HG02885 (cell line): ENCODE results near the gene ZNF764.
A peak's percentile ranks its signal among the peaks of the same experiment; 100 is the strongest.
"Not testable (repeated sequence)": the region's sequence is repeated elsewhere in the genome, so short reads cannot be mapped to it uniquely, and the experiment has no call there.

Experiments used
- ATAC-seq: cut with Tn5 transposase; IDR thresholded peaks from one replicate; pipeline ENCODE4 v1.9.1; 2021; ENCODE audit warnings: mild to moderate bottlenecking; ENCODE audit not compliant: unreplicated experiment, poor library complexity

The ZNF764 gene

GRCh38 chr16:30557957-30558788, at the start of gene ZNF764:
Gene ZNF764 (minus strand): TSS chr16:30558374. CDS start chr16:30558182, 192 bp downstream.
- peak; percentile 88 for ATAC-seq

GRCh38 chr16:30606004-30606403, 47.8 kb upstream of the ZNF764 start:
- ATAC-seq, result no peak

DNA sequence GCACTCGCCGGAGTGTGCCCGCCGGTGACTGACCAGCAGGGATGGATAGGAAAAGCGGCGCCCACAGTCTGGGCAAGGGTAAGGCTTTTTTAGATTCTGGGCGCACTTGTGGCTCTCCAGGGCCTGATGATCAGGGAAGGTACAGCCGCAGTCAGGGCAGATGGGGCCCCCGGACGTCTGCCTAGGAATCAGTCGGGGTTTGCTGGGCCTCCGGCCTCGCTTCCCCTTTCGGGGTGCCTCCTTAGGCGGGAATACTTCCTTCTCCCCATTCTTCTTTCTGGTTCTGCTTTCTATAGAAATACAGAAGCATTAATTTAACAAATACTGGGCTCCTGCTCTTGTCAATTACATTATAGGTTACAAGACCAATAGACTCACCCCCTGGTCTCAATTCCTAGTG, 47.0 kb upstream of the ZNF764 start:
- ATAC-seq, result no peak

DNA sequence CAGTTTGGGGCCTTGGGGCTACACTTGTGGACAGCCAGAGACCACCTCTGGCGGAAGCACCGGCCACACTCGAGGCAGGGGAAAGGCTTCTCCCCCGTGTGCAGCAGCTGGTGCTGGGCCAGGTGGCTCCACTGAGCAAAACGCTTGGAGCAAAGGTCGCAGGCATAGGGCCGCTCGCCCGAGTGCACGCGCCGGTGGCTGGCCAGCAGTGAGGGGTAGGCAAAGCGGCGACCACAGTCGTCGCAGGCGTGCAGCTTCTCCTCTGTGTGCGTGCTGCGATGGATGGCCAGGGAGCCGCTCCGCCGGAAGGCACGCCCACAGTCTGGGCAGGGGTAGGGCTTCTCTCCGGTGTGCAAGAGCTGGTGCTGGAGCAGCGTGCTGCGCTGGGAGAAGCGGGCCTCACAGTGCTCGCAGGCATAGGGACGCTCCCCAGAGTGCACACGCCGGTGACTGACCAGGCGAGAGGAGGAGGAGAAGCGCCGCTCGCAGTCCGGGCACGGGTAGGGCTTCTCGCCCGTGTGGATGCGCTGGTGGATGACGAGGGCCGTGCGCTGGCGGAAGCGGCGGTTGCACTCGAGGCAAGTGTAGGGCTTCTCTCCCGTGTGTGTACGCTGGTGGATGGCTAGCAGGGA, 46.3 kb upstream of the ZNF764 start:
- no peak for ATAC-seq

DNA sequence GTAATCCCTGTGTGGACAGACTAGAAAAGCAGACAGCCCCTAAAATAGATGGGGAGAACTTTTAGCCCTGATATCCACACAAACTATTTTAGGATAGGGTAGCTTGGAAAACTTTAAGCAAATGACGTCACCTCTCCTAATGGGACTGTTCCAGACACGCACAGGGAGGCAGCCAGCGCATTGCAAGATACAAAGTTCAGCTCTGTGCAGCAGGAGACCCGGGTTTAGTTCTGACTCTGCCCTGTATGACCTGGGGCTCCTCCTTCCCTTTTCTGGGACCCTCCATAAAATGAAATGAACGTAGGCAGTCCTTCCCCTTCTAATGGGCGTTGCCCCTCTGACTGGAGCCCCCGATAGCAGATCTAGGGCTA, 45.8 kb upstream of the ZNF764 start:
- no peak for ATAC-seq

GRCh38 chr16:30602616-30603277, 44.6 kb upstream of the ZNF764 start:
- ATAC-seq, result no peak

GRCh38 chr16:30601966-30602365, 43.8 kb upstream of the ZNF764 start:
- no peak for ATAC-seq

- no peak for ATAC-seq
Measured at GRCh38 chr16:30600929-30601328, 42.8 kb upstream of the ZNF764 start.

- ATAC-seq, result no peak
Measured at GRCh38 chr16:30600215-30600614, 42.0 kb upstream of the ZNF764 start.

- ATAC-seq, result no peak
Measured at GRCh38 chr16:30592871-30593270, 34.7 kb upstream of the ZNF764 start.

DNA sequence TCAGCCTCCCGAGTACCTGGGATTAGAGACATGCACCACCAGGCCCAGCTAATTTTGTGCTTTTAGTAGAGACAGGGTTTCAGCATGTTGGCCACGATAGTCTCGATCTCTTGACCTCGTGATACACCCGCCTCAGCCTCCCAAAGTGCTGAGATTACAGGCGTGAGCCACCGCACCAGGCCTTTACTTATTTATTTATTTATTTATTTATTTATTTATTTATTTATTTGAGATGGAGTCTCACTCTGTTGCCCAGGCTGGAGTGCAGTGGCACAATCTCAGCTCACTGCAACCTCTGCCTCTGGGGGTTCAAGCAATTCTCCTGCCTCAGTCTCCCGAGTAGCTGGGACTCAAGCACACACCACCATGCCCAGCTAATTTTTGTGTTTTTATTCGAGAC, 32.7 kb upstream of the ZNF764 start:
- ATAC-seq, result not testable (repeated sequence)

DNA sequence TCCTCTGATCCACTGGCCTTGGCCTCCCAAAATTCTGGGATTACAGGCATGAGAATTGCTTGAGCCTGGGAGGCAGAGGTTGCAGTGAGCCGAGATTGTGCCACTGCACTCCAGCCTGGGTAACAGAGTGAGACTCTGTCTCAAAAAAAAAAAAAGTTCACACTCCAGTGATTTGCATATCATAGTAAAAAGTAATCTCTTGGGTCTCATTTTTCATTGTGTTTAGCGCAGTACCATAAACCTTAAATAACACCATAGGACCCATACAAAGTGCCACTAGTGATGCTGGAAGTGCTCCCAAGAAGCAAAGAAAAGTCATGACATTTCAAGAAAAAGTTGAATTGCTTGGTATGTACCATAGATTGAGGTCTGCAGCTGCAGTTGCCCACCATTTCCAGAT, 31.4 kb upstream of the ZNF764 start:
- not testable (repeated sequence) for ATAC-seq

- ATAC-seq, result no peak
Measured at GRCh38 chr16:30588651-30589050, 30.5 kb upstream of the ZNF764 start.

DNA sequence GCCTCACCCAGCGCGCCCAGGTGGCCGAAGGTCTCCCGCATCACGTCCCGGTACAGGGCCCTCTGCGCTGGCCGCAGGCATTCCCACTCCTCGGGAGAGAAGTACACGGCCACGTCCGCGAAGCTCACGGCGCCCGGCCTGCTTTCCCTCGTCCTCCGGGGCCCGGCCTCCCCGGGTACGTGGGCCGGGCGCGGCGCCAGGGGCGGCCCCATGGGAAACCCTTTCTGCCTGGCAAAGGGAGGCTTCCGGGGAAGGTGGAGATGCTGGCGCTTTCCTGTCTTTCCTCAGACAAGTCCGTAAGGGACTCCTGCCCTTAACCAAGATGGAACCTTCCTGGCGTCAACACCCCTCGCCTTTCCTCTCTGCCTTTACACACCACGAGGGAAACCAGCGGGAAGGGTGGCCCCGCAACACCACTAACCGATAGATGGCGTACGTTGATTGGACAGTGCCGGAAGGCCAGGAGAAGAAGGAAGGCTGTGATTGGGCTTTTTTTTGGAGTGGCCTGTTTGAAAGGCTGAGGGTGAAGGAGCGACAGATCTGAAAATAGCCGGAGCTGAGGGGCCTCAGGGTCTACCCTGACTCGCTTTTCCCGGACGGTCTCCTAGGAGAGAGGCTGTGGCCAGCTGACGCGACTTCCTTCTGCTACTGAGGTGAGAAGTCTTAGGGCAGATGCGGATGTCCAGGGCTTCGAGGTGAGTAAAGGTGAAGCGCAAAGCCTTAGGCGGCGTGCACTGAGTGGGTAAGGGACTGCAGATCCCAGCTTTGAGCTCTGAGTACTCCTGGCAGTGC, 27.4 kb upstream of the ZNF764 start, which contains the start of gene ZNF785:
TSS of gene ZNF785 (minus strand) at position 298 of the 792 bp plus-strand sequence. CDS start at position 212, 86 bp downstream.
- ATAC-seq, result peak; percentile 91

DNA sequence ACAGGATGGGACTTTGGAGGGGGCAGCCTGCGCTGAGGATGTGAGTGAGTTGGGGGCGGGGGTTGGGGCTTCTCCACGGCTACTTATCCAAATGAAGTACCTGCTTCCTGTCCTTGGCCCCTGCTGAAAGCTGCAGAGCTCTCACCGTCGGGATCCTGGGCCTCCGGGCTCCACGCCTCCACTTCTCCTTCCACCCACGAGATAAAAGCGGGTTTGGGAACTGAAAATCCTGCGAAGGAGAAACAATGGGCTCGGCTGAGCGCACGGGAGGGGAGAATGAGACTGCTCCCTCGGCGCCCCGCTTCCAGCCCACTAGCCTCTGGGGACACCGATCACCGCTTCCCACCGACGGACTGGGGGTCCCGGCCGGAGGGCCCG, 26.8 kb upstream of the ZNF764 start:
- peak; percentile 35 for ATAC-seq

DNA sequence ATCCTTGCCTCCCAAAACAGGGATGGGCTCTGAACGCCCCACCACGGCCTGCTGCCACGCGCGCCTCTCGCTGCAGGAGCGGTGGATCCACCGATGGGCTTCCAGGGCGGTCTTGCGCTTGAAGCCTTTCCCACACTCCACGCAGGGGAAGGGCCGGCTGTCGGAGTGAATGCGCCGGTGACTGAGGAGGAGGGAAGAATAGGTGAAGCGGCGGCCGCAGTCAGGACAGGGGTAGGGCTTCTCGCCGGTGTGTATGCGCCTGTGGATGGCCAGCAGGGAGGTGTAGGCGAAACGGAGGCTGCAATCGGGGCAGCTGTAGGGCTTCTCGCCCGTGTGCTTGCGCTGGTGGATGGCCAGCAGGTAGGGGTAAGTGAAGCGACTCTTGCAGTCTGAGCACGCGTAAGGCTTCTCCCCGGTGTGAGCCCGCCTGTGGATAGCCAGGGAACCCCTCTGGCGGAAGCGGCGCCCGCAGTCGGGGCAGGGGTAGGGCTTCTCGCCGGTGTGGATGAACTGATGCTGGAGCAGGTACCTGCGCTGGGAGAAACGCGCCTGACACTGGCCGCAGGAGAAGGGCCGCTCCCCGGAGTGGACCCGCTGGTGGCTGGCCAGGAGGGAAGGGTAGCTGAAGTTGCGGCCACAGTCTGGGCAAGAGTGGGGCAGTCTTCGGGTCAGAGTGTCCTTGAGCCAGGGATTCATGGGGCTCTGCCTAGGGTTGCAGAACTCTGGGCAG, 24.6 kb upstream of the ZNF764 start:
- ATAC-seq, result no peak

DNA sequence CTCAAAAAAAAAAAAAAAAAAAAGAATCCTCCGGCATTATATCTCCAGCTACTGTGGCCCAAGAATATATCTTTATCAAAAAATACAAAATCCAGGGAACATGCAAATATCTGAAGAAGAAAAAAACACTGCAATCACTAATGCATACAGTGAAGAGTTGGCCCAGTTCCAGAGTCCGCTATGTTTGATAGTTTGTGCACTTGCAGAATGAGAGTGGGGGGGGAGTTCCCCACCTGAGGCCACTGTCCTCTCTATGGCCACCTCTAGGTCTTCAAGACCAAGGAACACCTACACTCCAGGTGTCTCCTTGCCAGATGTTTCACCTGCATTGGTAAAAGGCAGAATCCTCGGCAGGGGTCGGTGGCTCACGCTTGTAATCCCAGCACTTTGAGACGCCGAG, 23.3 kb upstream of the ZNF764 start:
- no peak for ATAC-seq

DNA sequence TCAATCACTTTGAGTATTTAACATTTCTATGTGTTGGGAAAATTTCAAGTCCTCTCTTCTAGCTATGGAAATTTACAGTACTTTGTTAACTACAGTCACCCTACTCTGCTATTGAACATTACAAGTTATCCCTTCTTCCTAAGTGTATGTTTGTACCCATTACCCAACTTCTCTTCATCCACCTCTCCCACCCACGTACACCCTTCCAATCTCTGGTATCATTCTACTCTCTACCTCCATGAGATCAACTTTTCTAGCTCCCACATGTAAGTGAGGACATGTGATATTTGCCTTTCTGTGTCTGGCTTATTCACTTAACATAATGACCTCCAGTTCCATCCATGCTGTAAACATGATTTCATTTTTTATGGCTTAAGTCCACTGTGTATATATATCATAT, 16.5 kb upstream of the ZNF764 start:
- no peak for ATAC-seq

DNA sequence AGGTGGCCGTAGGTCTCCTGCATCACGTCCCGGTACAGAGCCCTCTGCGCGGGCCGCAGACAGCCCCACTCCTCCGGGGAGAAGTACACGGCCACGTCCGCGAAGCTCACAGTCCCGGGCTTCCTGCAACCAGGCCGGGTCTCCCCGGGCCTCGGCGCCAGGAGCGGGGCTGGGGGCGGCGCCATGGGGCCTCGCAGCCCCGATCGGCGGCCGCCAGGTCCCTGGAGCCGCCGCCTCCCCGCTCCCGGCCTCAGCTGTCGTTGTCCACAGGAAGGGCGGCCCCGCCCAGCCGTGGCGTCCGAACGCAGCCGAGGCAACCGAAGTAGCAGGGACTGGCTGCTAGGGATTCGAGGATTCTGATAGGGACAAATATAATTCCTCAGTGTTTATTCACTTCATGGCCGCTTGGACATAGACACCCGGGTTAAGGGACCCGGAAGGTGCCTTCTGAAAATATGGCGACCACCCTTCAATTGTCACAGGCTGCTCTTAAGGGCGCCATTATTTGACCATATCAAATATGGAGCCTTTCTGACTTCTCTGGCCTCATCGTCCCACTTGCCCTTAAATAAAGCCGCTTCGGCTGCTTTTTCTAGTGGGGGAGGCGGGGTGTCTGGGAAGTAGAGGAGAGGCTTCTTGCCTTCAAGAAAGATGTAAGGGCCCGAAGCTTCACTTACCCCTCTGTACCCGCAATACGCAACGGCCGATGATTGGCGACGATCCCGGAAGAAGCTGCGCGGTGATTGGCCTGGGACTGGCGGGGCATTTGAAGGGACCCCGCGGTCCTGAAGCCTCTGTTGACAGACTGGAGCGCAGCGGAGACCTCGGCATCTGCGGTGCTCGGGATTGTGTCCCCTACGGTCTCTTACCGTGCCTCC, 13.5 kb upstream of the ZNF764 start, which contains the start of gene ZNF688:
TSS of gene ZNF688 (minus strand) at position 270 of the 878 bp plus-strand sequence. CDS start at position 185, 85 bp downstream.
- peak; percentile 84 for ATAC-seq
